ENCODE results near the gene COL27A1. TPM values are rescaled to one million over a fixed set of nuclear protein-coding genes. Genes with fewer than 3 reads are reported as not detected.

The COL27A1 gene
- polyA plus RNA-seq, 1 of the 3 experiments (the other 2 are of a cell fraction) = 8.7 TPM

DNA sequence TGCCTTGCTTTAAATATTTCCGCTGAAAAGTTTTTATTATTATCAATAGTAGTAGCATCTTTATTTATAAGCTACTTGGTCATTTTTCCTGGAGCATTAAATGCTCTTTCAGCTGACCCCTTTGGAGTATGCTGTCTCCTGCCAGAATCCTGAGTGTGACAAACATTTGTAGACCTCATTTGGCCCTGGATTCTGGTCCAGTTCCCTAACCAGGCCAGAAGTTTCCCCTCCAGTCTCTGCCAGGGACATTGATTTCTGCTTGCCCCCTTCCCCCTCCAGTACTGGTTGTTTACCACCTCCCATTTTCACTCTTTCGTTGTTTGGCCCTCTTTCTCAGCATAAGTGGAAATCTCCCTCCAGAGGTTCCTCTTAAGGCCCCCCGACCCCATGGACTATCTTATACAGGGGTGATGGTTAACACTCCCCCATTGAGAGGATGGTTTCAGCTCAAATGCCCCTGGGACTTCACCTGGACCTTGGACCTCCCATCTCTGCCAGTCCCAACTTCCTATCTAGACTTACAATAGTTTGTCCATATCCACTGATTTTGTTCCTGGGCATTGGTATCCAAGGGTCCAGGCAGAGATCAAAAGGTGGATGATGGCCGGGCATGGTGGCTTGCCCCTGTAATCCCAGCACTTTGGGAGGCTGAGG lies 24.6 kb upstream of the COL27A1 start:
- TF ChIP-seq GABPA (IDR thresholded peaks at IDR 0.05; ENCODE audit: low read depth) = no peak
- TF ChIP-seq, protein P1, sequence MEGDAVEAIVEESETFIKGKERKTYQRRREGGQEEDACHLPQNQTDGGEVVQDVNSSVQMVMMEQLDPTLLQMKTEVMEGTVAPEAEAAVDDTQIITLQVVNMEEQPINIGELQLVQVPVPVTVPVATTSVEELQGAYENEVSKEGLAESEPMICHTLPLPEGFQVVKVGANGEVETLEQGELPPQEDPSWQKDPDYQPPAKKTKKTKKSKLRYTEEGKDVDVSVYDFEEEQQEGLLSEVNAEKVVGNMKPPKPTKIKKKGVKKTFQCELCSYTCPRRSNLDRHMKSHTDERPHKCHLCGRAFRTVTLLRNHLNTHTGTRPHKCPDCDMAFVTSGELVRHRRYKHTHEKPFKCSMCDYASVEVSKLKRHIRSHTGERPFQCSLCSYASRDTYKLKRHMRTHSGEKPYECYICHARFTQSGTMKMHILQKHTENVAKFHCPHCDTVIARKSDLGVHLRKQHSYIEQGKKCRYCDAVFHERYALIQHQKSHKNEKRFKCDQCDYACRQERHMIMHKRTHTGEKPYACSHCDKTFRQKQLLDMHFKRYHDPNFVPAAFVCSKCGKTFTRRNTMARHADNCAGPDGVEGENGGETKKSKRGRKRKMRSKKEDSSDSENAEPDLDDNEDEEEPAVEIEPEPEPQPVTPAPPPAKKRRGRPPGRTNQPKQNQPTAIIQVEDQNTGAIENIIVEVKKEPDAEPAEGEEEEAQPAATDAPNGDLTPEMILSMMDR (IDR thresholded peaks at IDR 0.05) = no peak
- TF ChIP-seq YY1 (IDR thresholded peaks at IDR 0.05; ENCODE audit: low read depth) = no peak
- TF ChIP-seq CHD2 (IDR thresholded peaks at IDR 0.05; ENCODE audit: low read length, partially characterized antibody) = no peak
- TF ChIP-seq SIN3A (IDR thresholded peaks at IDR 0.05; ENCODE audit: borderline replicate concordance, low read depth, low read length) = no peak
- TF ChIP-seq FOXJ3 (CRISPR knock-in tag; IDR thresholded peaks at IDR 0.05) = no peak
- TF ChIP-seq RFX5 (IDR thresholded peaks at IDR 0.05; ENCODE audit: low read length) = no peak
- TF ChIP-seq, protein P2, sequence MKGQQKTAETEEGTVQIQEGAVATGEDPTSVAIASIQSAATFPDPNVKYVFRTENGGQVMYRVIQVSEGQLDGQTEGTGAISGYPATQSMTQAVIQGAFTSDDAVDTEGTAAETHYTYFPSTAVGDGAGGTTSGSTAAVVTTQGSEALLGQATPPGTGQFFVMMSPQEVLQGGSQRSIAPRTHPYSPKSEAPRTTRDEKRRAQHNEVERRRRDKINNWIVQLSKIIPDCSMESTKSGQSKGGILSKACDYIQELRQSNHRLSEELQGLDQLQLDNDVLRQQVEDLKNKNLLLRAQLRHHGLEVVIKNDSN (IDR thresholded peaks at IDR 0.05; ENCODE audit: borderline replicate concordance, low read depth) = no peak
- TF ChIP-seq, protein P3, sequence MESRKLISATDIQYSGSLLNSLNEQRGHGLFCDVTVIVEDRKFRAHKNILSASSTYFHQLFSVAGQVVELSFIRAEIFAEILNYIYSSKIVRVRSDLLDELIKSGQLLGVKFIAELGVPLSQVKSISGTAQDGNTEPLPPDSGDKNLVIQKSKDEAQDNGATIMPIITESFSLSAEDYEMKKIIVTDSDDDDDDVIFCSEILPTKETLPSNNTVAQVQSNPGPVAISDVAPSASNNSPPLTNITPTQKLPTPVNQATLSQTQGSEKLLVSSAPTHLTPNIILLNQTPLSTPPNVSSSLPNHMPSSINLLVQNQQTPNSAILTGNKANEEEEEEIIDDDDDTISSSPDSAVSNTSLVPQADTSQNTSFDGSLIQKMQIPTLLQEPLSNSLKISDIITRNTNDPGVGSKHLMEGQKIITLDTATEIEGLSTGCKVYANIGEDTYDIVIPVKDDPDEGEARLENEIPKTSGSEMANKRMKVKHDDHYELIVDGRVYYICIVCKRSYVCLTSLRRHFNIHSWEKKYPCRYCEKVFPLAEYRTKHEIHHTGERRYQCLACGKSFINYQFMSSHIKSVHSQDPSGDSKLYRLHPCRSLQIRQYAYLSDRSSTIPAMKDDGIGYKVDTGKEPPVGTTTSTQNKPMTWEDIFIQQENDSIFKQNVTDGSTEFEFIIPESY (IDR thresholded peaks at IDR 0.05; ENCODE audit: borderline replicate concordance, low read depth) = no peak
- TF ChIP-seq, protein P4, sequence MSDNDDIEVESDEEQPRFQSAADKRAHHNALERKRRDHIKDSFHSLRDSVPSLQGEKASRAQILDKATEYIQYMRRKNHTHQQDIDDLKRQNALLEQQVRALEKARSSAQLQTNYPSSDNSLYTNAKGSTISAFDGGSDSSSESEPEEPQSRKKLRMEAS (IDR thresholded peaks at IDR 0.05; ENCODE audit: low read depth) = no peak
- TF ChIP-seq JUND (IDR thresholded peaks at IDR 0.05) = no peak
- TF ChIP-seq, protein P5, sequence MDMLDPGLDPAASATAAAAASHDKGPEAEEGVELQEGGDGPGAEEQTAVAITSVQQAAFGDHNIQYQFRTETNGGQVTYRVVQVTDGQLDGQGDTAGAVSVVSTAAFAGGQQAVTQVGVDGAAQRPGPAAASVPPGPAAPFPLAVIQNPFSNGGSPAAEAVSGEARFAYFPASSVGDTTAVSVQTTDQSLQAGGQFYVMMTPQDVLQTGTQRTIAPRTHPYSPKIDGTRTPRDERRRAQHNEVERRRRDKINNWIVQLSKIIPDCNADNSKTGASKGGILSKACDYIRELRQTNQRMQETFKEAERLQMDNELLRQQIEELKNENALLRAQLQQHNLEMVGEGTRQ (IDR thresholded peaks at IDR 0.05; ENCODE audit: borderline replicate concordance, low read depth, low read length) = no peak
- TF ChIP-seq SMC3 (IDR thresholded peaks at IDR 0.05; ENCODE audit: low read depth, low read length) = no peak
- no peak overlapping the region for H3K4me3 ChIP-seq (ENCODE audit: low read depth in 2 of 2, low read length in 1 of 2)
- no peaks in the 10 kb centered on the region for H3K4me1 ChIP-seq (ENCODE audit: control insufficient read depth in 1 of 2, insufficient read depth in 2 of 2, low read depth in 1 of 2, low read length in 1 of 2)
- H3K9ac ChIP-seq = no peak overlapping the region
- H3K27me3 ChIP-seq (ENCODE audit: insufficient read depth) = peaks cover 23% of the 10 kb centered on the region; the same call in 1 of the 2 replicates
- H3K9me2 ChIP-seq = no peaks in the 10 kb centered on the region
- no peak for DNase-seq
- ChIA-PET POLR2A (no interaction called here), CTCF (interaction anchor here (1.2 kb wide), 1 partner anchor 15 kb away, joined by 3 read pairs; no protein-coding TSS in a partner anchor)
- H4K20me1 ChIP-seq (ENCODE audit: insufficient read depth) = no peaks in the 10 kb centered on the region
- no peaks in the 10 kb centered on the region for H3K36me3 ChIP-seq (replicated peaks in 1 of 2; ENCODE audit: control insufficient read depth in 1 of 2, insufficient read depth in 2 of 2, low read length in 1 of 2)
- H3K9me3 ChIP-seq = no peaks in the 10 kb centered on the region
- no peak overlapping the region for H3K4me2 ChIP-seq
- H3K79me2 ChIP-seq (ENCODE audit: insufficient read depth) = no peaks in the 10 kb centered on the region
- no peak overlapping the region for H2AFZ ChIP-seq (ENCODE audit: low read depth)
- H3F3A ChIP-seq (replicated peaks; ENCODE audit: insufficient read depth) = no peaks in the 10 kb centered on the region
- 47% methylated on average over 4 of the region's 4 CpGs for WGBS (ENCODE audit: low lambda C conversion rate)
- no peak overlapping the region for H3K27ac ChIP-seq (ENCODE audit: low read depth in 2 of 2, low read length in 1 of 2)
